ENCODE measurements around the gene CDH23. TPM values are rescaled to one million over a fixed set of nuclear protein-coding genes. Genes with fewer than 3 reads are reported as not detected.

Gene CDH23
- total and polyA plus RNA-seq, 2 donors from 2014 or later: 1.1 to 6.4 TPM

DNA sequence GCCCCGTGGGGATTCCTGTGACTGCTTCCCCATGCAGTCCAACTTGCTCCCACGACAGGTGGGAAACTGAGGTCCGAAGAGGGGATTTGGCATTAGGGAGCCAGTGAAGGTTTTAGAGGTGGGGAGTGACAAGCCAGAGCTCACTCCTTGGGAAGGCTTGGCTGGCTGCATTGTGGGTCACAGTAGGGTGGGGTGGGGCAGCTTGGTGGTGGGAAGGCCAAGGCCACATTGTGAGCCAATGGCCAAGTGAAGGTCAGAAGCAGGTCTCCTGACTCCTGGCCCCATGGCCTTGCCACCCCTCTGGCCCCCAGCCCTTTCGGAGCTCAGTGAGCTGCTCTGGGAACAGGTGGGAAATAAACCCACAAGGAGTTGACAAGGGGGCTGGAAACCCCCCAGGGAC, 320.3 kb downstream of the CDH23 start:
- no peak overlapping the region for H3K9ac ChIP-seq (ENCODE audit: low read length in 3 of 3)
- TF ChIP-seq, protein P1, sequence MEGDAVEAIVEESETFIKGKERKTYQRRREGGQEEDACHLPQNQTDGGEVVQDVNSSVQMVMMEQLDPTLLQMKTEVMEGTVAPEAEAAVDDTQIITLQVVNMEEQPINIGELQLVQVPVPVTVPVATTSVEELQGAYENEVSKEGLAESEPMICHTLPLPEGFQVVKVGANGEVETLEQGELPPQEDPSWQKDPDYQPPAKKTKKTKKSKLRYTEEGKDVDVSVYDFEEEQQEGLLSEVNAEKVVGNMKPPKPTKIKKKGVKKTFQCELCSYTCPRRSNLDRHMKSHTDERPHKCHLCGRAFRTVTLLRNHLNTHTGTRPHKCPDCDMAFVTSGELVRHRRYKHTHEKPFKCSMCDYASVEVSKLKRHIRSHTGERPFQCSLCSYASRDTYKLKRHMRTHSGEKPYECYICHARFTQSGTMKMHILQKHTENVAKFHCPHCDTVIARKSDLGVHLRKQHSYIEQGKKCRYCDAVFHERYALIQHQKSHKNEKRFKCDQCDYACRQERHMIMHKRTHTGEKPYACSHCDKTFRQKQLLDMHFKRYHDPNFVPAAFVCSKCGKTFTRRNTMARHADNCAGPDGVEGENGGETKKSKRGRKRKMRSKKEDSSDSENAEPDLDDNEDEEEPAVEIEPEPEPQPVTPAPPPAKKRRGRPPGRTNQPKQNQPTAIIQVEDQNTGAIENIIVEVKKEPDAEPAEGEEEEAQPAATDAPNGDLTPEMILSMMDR (IDR thresholded peaks at IDR 0.05; ENCODE audit: borderline replicate concordance, extremely low read depth, insufficient read depth): no peak
- no peak overlapping the region for H3K4me3 ChIP-seq (ENCODE audit: low read length in 3 of 3)
- intact Hi-C loops (cut with DNase I): no loop called here
- H3K4me1 ChIP-seq (ENCODE audit: control insufficient read depth in 2 of 3, insufficient read depth in 2 of 3, low read depth in 1 of 3, low read length in 3 of 3): peaks cover 0 to 17% (median 6%) of the 10 kb centered on the region in 3 donors
- H3K27me3 ChIP-seq (ENCODE audit: control insufficient read depth, insufficient read depth, low read length): no peaks in the 10 kb centered on the region
- no peaks in the 10 kb centered on the region for H3K9me3 ChIP-seq (ENCODE audit: control insufficient read depth in 2 of 3, insufficient read depth in 1 of 3, low read length in 3 of 3)
- no peaks in the 10 kb centered on the region for H3K36me3 ChIP-seq (ENCODE audit: control insufficient read depth in 2 of 3, insufficient read depth in 3 of 3, low read length in 3 of 3)
- H3K27ac ChIP-seq (ENCODE audit: low read depth in 2 of 2, low read length in 2 of 2): no peak overlapping the region
- no peak for DNase-seq
- FAIRE-seq: no peak

DNA sequence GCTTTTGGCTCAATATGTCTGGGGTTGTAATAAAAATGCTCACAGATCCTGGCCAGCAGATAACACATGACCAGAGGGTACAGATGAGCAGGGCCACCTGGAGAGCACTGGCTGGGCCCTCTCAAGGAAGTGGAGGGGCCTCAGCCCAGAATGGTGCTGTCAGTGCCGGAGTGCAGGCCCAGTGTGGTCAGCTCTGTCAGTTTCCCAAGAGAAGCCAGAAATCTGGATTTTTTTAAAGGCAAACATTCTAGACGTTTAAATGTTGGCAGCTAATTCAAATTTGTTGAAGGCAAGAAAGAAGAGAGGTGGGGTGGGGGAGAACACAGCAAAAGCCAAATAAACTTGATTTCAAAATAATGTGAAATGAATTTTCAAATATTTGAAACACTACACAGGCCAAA, 320.8 kb downstream of the CDH23 start:
- Histone ChIP-seq H3K27ac (ENCODE audit: low read depth in 2 of 2, low read length in 2 of 2) (no peak overlapping the region), H3K36me3 (ENCODE audit: control insufficient read depth in 2 of 3, insufficient read depth in 3 of 3, low read length in 3 of 3) (no peaks in the 10 kb centered on the region), H3K4me3 (ENCODE audit: low read length in 3 of 3) (no peak overlapping the region), H3K4me1 (ENCODE audit: control insufficient read depth in 2 of 3, insufficient read depth in 2 of 3, low read depth in 1 of 3, low read length in 3 of 3) (peaks cover 0 to 15% (median 6%) of the 10 kb centered on the region in 3 donors), H3K27me3 (ENCODE audit: control insufficient read depth, insufficient read depth, low read length) (no peaks in the 10 kb centered on the region), H3K9ac (ENCODE audit: low read length in 3 of 3) (no peak overlapping the region), H3K9me3 (ENCODE audit: control insufficient read depth in 2 of 3, insufficient read depth in 1 of 3, low read length in 3 of 3) (no peaks in the 10 kb centered on the region)
- intact Hi-C loops (cut with DNase I): no loop called here
- peak in 2 of 5 donors; percentile 33 to 81 for DNase-seq
- no peak for FAIRE-seq
- TF ChIP-seq, protein P1 (IDR thresholded peaks at IDR 0.05; ENCODE audit: borderline replicate concordance, extremely low read depth, insufficient read depth): no peak

DNA sequence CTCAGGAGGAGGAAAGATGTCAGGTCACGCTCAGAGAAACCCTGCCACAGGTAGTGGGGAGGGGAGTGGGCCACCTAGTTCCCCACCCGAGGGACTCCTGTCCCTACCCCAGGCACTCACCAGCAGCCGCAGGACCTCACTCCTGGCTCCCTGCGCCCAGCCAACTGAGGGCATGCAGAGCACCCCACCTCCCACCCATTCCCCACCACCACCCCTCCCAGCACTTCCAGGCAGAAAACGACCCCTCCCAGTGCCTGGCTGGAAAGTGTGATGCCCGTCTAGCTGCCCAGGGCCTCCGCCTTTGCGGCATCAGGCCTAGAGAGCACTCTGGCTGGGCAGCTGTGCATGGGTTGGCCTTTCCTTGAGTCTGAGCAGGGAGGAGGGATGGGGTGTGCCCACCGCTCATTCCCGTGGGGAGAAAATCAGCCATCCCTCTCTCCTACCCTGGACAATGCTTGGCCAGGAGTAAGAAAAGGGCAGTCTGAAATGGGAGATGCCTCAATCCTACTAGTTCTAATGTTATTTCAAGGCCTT, 321.5 kb downstream of the CDH23 start:
- DNase-seq (no peak), FAIRE-seq (no peak)
- TF ChIP-seq, protein P1 (IDR thresholded peaks at IDR 0.05; ENCODE audit: borderline replicate concordance, extremely low read depth, insufficient read depth): no peak
- Histone ChIP-seq H3K36me3 (ENCODE audit: control insufficient read depth in 2 of 3, insufficient read depth in 3 of 3, low read length in 3 of 3) (no peaks in the 10 kb centered on the region), H3K27ac (ENCODE audit: low read depth in 2 of 2, low read length in 2 of 2) (no peak overlapping the region), H3K27me3 (ENCODE audit: control insufficient read depth, insufficient read depth, low read length) (no peaks in the 10 kb centered on the region), H3K4me1 (ENCODE audit: control insufficient read depth in 2 of 3, insufficient read depth in 2 of 3, low read depth in 1 of 3, low read length in 3 of 3) (peaks cover 0 to 13% (median 6%) of the 10 kb centered on the region in 3 donors), H3K4me3 (ENCODE audit: low read length in 3 of 3) (no peak overlapping the region), H3K9me3 (ENCODE audit: control insufficient read depth in 2 of 3, insufficient read depth in 1 of 3, low read length in 3 of 3) (no peaks in the 10 kb centered on the region), H3K9ac (ENCODE audit: low read length in 3 of 3) (no peak overlapping the region)
- intact Hi-C loops (cut with DNase I): no loop called here

DNA sequence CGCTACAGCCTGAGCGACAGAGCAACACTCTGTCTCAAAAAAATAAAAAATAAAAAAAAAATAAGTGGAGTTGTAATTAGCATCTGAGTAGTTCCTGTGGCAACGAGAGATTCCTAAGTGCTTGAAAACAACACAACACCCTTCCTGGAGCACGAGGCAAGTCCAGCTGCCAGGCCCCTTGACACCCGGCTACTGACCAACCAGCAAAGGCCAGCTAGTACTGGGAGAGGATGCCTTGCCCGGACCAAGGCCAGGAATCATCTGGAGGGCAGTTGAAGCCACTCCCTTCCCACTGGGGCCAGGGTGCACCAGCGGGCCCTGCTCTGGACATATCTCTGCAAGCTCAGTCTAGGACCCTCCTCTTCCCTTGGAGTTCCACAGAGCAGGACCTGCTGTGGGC, 322.3 kb downstream of the CDH23 start:
- no peak overlapping the region for H3K27ac ChIP-seq (ENCODE audit: low read depth in 2 of 2, low read length in 2 of 2)
- DNase-seq (no peak), FAIRE-seq (no peak)
- intact Hi-C loops (cut with DNase I): no loop called here
- H3K36me3 ChIP-seq (ENCODE audit: control insufficient read depth in 2 of 3, insufficient read depth in 3 of 3, low read length in 3 of 3): no peaks in the 10 kb centered on the region
- no peak overlapping the region for H3K4me3 ChIP-seq (ENCODE audit: low read length in 3 of 3)
- no peaks in the 10 kb centered on the region for H3K9me3 ChIP-seq (ENCODE audit: control insufficient read depth in 2 of 3, insufficient read depth in 1 of 3, low read length in 3 of 3)
- no peaks in the 10 kb centered on the region for H3K27me3 ChIP-seq (ENCODE audit: control insufficient read depth, insufficient read depth, low read length)
- no peak overlapping the region for H3K9ac ChIP-seq (ENCODE audit: low read length in 3 of 3)
- H3K4me1 ChIP-seq (ENCODE audit: control insufficient read depth in 2 of 3, insufficient read depth in 2 of 3, low read depth in 1 of 3, low read length in 3 of 3): peaks cover 0 to 6% (median under 1%) of the 10 kb centered on the region in 3 donors
- TF ChIP-seq, protein P1 (IDR thresholded peaks at IDR 0.05; ENCODE audit: borderline replicate concordance, extremely low read depth, insufficient read depth): no peak

Data from kidney (tissue), 14 donors.